IMR-90 (cell line): ENCODE measurements around the gene PPP1R12C. TPM values are rescaled to one million over a fixed set of nuclear protein-coding genes. Genes with fewer than 3 reads are reported as not detected.

Source experiments
- CEBPB ChIP-seq: IDR thresholded peaks from 2 replicates; pipeline ENCODE4 v1.6.1; 2012; ENCODE audit warnings: low read depth, low read length, improper control_type of control experiment
- FOS ChIP-seq: fragments of 150-350 bp; IDR thresholded peaks from 2 replicates; pipeline ENCODE4 v1.6.1; 2016; ENCODE audit warnings: low read depth, low read length
- RCOR1 ChIP-seq: IDR thresholded peaks from 2 replicates; pipeline ENCODE4 v1.6.1; 2012; ENCODE audit warnings: mild to moderate bottlenecking, low read length, improper control_type of control experiment; ENCODE audit not compliant: insufficient replicate concordance
- USF2 ChIP-seq: fragments of 150-350 bp; IDR thresholded peaks from 2 replicates; pipeline ENCODE4 v1.6.1; 2017; ENCODE audit warnings: mild to moderate bottlenecking, antibody characterized with exemption, low read length, low read depth
- polyA plus RNA-seq, 3 experiments: library from polyadenylated mRNA; depleted of rRNA; stranded (reverse); fragments of >200 nt; gene quantifications; 2 replicates each; pipeline ENCODE4 v1.2.3, GENCODE V29; 2012; ENCODE audit warnings: low replicate concordance in 1 of 3
- total RNA-seq: library from RNA; depleted of rRNA; stranded (reverse); fragments of >200 nt; gene quantifications from 2 replicates; pipeline ENCODE4 v1.2.3, GENCODE V29; 2012

The PPP1R12C gene
- total and polyA plus RNA-seq, 2 of the 4 experiments (the other 2 are of a cell fraction), result 21.5 to 81.4 TPM

DNA sequence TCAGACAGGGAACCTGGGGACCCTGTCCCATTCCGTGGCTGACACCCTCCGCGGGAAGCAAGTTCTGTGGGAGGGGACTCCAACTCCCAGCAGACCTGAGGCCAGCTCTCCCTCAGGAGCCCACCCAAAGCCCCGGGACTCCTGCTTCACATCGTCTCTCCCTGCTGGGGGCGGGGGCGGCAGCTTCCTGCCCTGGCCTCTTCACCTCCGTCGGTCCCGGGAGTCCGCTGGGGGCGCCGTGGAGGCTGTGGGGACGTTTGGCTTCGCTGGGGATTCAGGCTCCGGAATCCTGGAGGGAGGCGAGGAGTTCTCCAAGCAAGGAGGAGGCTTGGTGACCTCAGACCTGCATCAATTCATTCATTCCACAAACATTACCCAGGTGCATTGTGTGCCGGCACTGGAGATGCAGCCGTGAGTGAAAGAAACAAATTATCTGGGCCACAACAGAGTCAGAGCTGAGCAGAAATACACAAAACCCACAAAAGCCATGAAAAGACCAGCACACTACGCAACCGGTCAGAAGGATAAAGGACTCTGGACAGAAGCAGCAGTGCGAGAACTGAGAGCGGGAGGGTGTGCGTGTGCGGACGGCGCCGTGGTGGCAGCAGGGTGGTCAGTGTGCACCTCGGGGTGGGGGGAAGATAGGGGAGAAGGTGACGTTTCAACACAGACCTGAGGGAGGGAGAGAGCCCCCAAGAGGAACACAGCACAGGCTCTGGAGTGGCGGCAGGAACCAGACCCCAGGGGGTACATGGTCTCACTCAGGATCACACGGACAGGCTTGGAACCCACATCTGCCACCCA, 22.8 kb downstream of the PPP1R12C start (continued):
- TF ChIP-seq FOS (no peak), CEBPB (no peak), RCOR1 (no peak), USF2 (no peak)
